ENCODE results near the gene ZNF526. TPM values are rescaled to one million over a fixed set of nuclear protein-coding genes. Genes with fewer than 3 reads are reported as not detected.

Gene ZNF526
- total and polyA plus RNA-seq, 9 of the 15 experiments (the other 6 are each of a cell fraction or from before 2014, with no cell fraction given) = 1.3 to 17.9 (median 6.2) TPM

DNA sequence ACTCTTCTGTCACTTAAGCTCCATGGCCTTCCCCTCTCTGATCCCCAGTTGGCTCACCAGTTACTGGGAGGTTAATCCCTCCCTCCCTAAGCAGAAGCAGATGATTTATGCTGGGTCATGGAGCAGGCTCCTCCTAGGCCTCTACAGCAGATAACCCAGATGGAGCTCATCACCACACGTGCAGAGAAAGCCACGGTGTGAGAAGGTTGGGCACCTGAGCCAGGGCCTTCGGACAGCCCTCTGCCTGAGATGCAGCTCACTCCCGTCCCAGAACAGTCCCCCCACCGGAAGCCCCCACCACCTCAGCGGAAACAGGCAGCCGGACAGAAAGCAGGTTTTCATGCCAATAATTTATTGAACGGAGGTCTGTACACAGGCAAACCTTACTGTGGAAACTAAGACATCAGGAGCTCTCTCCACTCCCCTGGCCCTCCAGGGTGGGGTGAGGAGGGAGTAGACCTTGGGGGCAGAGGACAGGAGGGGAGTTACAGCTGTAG, 9.8 kb downstream of the ZNF526 start:
- POLR2A ChIA-PET = interaction anchor here (0.6 to 7.2 kb wide), 4 partner anchors 10 to 17 kb away, joined by 3 to 116 read pairs (median 16); partner anchors contain the start of genes DEDD2, GSK3A and ZNF526
- Histone ChIP-seq H3K9me1 (ENCODE audit: control insufficient read depth, insufficient read depth, low read length) (peaks cover 3% of the 10 kb centered on the region), H3K79me2 (ENCODE audit: control insufficient read depth, insufficient read depth, low read length) (peaks cover 39% of the 10 kb centered on the region), H3K4me1 (replicated peaks in 1 of 2; ENCODE audit: control insufficient read depth in 2 of 2, insufficient read depth in 2 of 2, low read length in 2 of 2) (peaks cover 21 to 40% of the 10 kb centered on the region in 2 experiments), H3K4me3 (no peak overlapping the region), H3K27ac (ENCODE audit: extremely low read depth, low read depth, low read length) (peak overlapping the region; percentile 75), H2AFZ (ENCODE audit: low read depth, low read length) (no peak overlapping the region), H3K27me3 (ENCODE audit: control insufficient read depth in 2 of 2, insufficient read depth in 2 of 2, low read length in 2 of 2) (no peaks in the 10 kb centered on the region), H3K4me2 (ENCODE audit: insufficient read depth, low read length) (peak overlapping the region; percentile 69), H3K36me3 (ENCODE audit: control insufficient read depth, insufficient read depth, low read length) (peaks cover 97% of the 10 kb centered on the region), H3K9me3 (replicated peaks; ENCODE audit: control insufficient read depth, insufficient read depth, low read depth, low read length) (no peaks in the 10 kb centered on the region), H3K9ac (ENCODE audit: insufficient read depth in 1 of 2, low read depth in 2 of 2, low read length in 2 of 2) (peak overlapping the region; percentile 37 to 74), H4K20me1 (replicated peaks; ENCODE audit: control insufficient read depth, insufficient read depth, low read length) (peaks cover 34% of the 10 kb centered on the region)
- intact Hi-C loops (cut with micrococcal nuclease) = loop anchor here (5.0 kb wide), 1 partner anchor 48 kb away; no protein-coding TSS in a partner anchor
- in situ Hi-C loops (cut with MboI) = no loop called here
- FAIRE-seq (peak; percentile 99), DNase-seq (ENCODE audit: extremely low read depth in 1 of 4, low spot score in 3 of 4) (peak in 2 of 4 experiments; percentile 86 to 89), ATAC-seq (peak; percentile 94)
- WGBS (ENCODE audit: insufficient coverage, low coverage, missing lambda C conversion rate) = 9% methylated on average over 8 of the region's 8 CpGs
- CTCF ChIA-PET (ENCODE audit: low intra/inter-chr PET ratio) = no interaction called here
- BruUV-seq (replicated peaks) = no TSS peak
- TF ChIP-seq ZSCAN29 (IDR thresholded peaks at IDR 0.05) (no peak), ZNF717 (CRISPR knock-in tag; IDR thresholded peaks at IDR 0.05) (no peak), JUN (IDR thresholded peaks at IDR 0.05; ENCODE audit: borderline replicate concordance, low read depth, low read length) (no peak), JUN (CRISPR knock-in tag; IDR thresholded peaks at IDR 0.05; ENCODE audit: borderline replicate concordance) (no peak), POLR2AphosphoS5 (IDR thresholded peaks at IDR 0.05; ENCODE audit: control insufficient read depth, insufficient read depth, low read depth, low read length) (no peak), LARP7 (IDR thresholded peaks at IDR 0.05) (no peak), PHF21A (IDR thresholded peaks at IDR 0.05; ENCODE audit: borderline replicate concordance, low read depth) (no peak), ZNF75A (CRISPR knock-in tag; IDR thresholded peaks at IDR 0.05) (no peak), ETV1 (tag; conservative IDR thresholded peaks at IDR 0.05; ENCODE audit: low read depth) (no peak), KLF16 (IDR thresholded peaks at IDR 0.05) (no peak), EWSR1 (IDR thresholded peaks at IDR 0.05; ENCODE audit: borderline replicate concordance, low read depth, partially characterized antibody) (no peak), TGIF2 (CRISPR knock-in tag; IDR thresholded peaks at IDR 0.05) (no peak), ZNF282 (CRISPR knock-in tag; IDR thresholded peaks at IDR 0.05) (no peak), POU5F1 (IDR thresholded peaks at IDR 0.05; ENCODE audit: borderline replicate concordance, low read depth, low read length, partially characterized antibody) (no peak), CBX2 (IDR thresholded peaks at IDR 0.05; ENCODE audit: insufficient read depth, low read length, poor library complexity, severe bottlenecking) (no peak), SMARCA4 (IDR thresholded peaks at IDR 0.05) (peak; percentile 41; the same call in 1 of the 2 replicates), FOXK2 (conservative IDR thresholded peaks at IDR 0.05 in 1 of 2, IDR thresholded peaks at IDR 0.05 in 1 of 2; ENCODE audit: low read depth in 2 of 2) (no peak)
- TF ChIP-seq, protein P1, sequence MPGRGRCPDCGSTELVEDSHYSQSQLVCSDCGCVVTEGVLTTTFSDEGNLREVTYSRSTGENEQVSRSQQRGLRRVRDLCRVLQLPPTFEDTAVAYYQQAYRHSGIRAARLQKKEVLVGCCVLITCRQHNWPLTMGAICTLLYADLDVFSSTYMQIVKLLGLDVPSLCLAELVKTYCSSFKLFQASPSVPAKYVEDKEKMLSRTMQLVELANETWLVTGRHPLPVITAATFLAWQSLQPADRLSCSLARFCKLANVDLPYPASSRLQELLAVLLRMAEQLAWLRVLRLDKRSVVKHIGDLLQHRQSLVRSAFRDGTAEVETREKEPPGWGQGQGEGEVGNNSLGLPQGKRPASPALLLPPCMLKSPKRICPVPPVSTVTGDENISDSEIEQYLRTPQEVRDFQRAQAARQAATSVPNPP (IDR thresholded peaks at IDR 0.05; ENCODE audit: borderline replicate concordance, insufficient read depth, insufficient read length) = no peak
- TF ChIP-seq, protein P2, sequence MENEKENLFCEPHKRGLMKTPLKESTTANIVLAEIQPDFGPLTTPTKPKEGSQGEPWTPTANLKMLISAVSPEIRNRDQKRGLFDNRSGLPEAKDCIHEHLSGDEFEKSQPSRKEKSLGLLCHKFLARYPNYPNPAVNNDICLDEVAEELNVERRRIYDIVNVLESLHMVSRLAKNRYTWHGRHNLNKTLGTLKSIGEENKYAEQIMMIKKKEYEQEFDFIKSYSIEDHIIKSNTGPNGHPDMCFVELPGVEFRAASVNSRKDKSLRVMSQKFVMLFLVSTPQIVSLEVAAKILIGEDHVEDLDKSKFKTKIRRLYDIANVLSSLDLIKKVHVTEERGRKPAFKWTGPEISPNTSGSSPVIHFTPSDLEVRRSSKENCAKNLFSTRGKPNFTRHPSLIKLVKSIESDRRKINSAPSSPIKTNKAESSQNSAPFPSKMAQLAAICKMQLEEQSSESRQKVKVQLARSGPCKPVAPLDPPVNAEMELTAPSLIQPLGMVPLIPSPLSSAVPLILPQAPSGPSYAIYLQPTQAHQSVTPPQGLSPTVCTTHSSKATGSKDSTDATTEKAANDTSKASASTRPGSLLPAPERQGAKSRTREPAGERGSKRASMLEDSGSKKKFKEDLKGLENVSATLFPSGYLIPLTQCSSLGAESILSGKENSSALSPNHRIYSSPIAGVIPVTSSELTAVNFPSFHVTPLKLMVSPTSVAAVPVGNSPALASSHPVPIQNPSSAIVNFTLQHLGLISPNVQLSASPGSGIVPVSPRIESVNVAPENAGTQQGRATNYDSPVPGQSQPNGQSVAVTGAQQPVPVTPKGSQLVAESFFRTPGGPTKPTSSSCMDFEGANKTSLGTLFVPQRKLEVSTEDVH (IDR thresholded peaks at IDR 0.05; ENCODE audit: low read depth, partially characterized antibody) = no peak
- TF ChIP-seq, protein P3, sequence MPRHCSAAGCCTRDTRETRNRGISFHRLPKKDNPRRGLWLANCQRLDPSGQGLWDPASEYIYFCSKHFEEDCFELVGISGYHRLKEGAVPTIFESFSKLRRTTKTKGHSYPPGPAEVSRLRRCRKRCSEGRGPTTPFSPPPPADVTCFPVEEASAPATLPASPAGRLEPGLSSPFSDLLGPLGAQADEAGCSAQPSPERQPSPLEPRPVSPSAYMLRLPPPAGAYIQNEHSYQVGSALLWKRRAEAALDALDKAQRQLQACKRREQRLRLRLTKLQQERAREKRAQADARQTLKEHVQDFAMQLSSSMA (CRISPR knock-in tag; IDR thresholded peaks at IDR 0.05) = no peak

All from K562 (cell line).